SHP77 (cell line): ENCODE measurements around the gene SLC4A8.

Experiments used
- DNase-seq, 2 experiments: peaks; one replicate each; lab custom pipeline; 2025; lab: John Stamatoyannopoulos, UW

The SLC4A8 gene

GRCh38 chr12:51527966-51528365, 103.3 kb downstream of the SLC4A8 start:
- DNase-seq = no peak

GRCh38 chr12:51528852-51529650, 104.4 kb downstream of the SLC4A8 start:
- DNase-seq = no peak

- DNase-seq = no peak
Measured at GRCh38 chr12:51529651-51529970, 105.0 kb downstream of the SLC4A8 start.

GRCh38 chr12:51530208-51530607, 105.6 kb downstream of the SLC4A8 start:
- DNase-seq = no peak

GRCh38 chr12:51531284-51531977, 106.8 kb downstream of the SLC4A8 start:
- no peak for DNase-seq

GRCh38 chr12:51531978-51532497, 107.4 kb downstream of the SLC4A8 start:
- peak; percentile 51 to 76 for DNase-seq

GRCh38 chr12:51533799-51534198, 109.2 kb downstream of the SLC4A8 start:
- DNase-seq = peak; percentile 41 to 67

GRCh38 chr12:51534216-51535074, 109.8 kb downstream of the SLC4A8 start:
- peak in 1 of 2 experiments; percentile 24 for DNase-seq

- DNase-seq = peak in 1 of 2 experiments; percentile 25
Measured at GRCh38 chr12:51536159-51536558, 111.5 kb downstream of the SLC4A8 start.

- no peak for DNase-seq
Measured at GRCh38 chr12:51538149-51538548, 113.5 kb downstream of the SLC4A8 start.

GRCh38 chr12:51538599-51538998, 114.0 kb downstream of the SLC4A8 start:
- DNase-seq = no peak

GRCh38 chr12:51540996-51541395, 116.4 kb downstream of the SLC4A8 start:
- no peak for DNase-seq

GRCh38 chr12:51546097-51546496, 121.5 kb downstream of the SLC4A8 start:
- no peak for DNase-seq

- DNase-seq = no peak
Measured at GRCh38 chr12:51547606-51548005, 123.0 kb downstream of the SLC4A8 start.

- DNase-seq = peak; percentile 62 to 79
Measured at GRCh38 chr12:51548241-51548640, 123.6 kb downstream of the SLC4A8 start.

GRCh38 chr12:51549637-51550036, 125.0 kb downstream of the SLC4A8 start:
- DNase-seq = peak; percentile 93 to 95
